ENCODE measurements around the gene LCMT2.

GRCh38 chr15:43292375-43293078, 37.8 kb downstream of the LCMT2 start:
- TF ChIP-seq CTCF (optimal IDR thresholded peaks at IDR 0.05 in 1 of 3, IDR thresholded peaks at IDR 0.05 in 1 of 3, conservative IDR thresholded peaks at IDR 0.05 in 1 of 3; ENCODE audit: extremely low read depth in 1 of 3, insufficient read depth in 2 of 3, low read length in 3 of 3) (no peak), EZH2 (IDR thresholded peaks at IDR 0.05; ENCODE audit: low read length) (no peak)

Measured in keratinocyte (primary cell).